K562 (cell line): Measurements from ENCODE around the gene PDCD1. TPM values are rescaled to one million over a fixed set of nuclear protein-coding genes. Genes with fewer than 3 reads are reported as not detected.

Experiments used
- ATAC-seq: fragments of 200-7000 bp; cut with Tn5 transposase; 3 replicates; pipeline ENCODE4 v1.9.1; 2020; ENCODE audit warnings: moderate library complexity
- BruUV-seq: library from RNA; stranded (reverse); fragments of 400-500 nt; replicated peaks from 2 replicates; lab custom pipeline; 2021; lab: Mats Ljungman, UMichigan
- CTCF ChIA-PET: fragments of 300-600 bp; formaldehyde crosslinking; extraction: SDS; loops from one replicate; lab custom pipeline; 2021; ENCODE audit warnings: low intra/inter-chr PET ratio; lab: Yijun Ruan, JAX
- POLR2A ChIA-PET: fragments of 300-600, 350-650 bp; sonication (Branson Sonifier 250); formaldehyde crosslinking; extraction: SDS; loops from one replicate; lab custom pipeline; 2021; ENCODE audit warnings: antibody characterized with exemption, inconsistent platforms; lab: Yijun Ruan, JAX
- DNase-seq, 4 experiments: peaks; one replicate each; pipeline versions ENCODE4 v3.0.0 to v3.0.0-alpha.2; 2011 to 2018; ENCODE audit warnings: low spot score in 3 of 4, mixed read lengths in 3 of 4; ENCODE audit errors: extremely low read depth in 1 of 4
- FAIRE-seq: peaks from 2 replicates; lab custom pipeline; 2011; peaks lifted over from hg19 to GRCh38; lab: Jason Lieb, UNC
- H2AFZ ChIP-seq: 2 replicates; pipeline ENCODE4 v1.6.0; 2011; ENCODE audit warnings: low read depth, low read length, control low read depth, inconsistent platforms
- H3K27ac ChIP-seq: fragments of 200-600 bp; 3 replicates; pipeline ENCODE4 v1.8.0; 2011; ENCODE audit warnings: low read depth, mild to moderate bottlenecking, control low read depth, inconsistent platforms, low read length, moderate library complexity, mixed read lengths; ENCODE audit errors: extremely low read depth
- H3K27me3 ChIP-seq, 2 experiments: fragments of 300-600 bp in 1 of 2; 2 replicates in 1 of 2; 3 replicates in 1 of 2; pipeline versions ENCODE4 v1.6.0 to v1.8.0; 2011; ENCODE audit warnings: inconsistent platforms in 2 of 2, low read length in 2 of 2, mild to moderate bottlenecking in 1 of 2, mixed read lengths in 1 of 2, moderate library complexity in 1 of 2; ENCODE audit not compliant: control insufficient read depth in 2 of 2, insufficient read depth in 2 of 2
- H3K36me3 ChIP-seq: fragments of 300-600 bp; 3 replicates; pipeline ENCODE4 v1.8.0; 2011; ENCODE audit warnings: mild to moderate bottlenecking, low read length, inconsistent platforms; ENCODE audit not compliant: control insufficient read depth, insufficient read depth
- H3K4me1 ChIP-seq, 2 experiments: fragments of 200-600 bp in 1 of 2; replicated peaks in 1 of 2; 2 replicates in 1 of 2; 3 replicates in 1 of 2; pipeline versions ENCODE4 v1.5.1 to v1.8.0; 2011; ENCODE audit warnings: inconsistent platforms in 2 of 2, low read length in 2 of 2, mild to moderate bottlenecking in 1 of 2, mixed read lengths in 1 of 2, moderate library complexity in 1 of 2; ENCODE audit not compliant: control insufficient read depth in 2 of 2, insufficient read depth in 2 of 2
- H3K4me2 ChIP-seq: 2 replicates; pipeline ENCODE4 v1.6.1; 2011; ENCODE audit warnings: low read length, control low read depth, inconsistent platforms, mixed read lengths; ENCODE audit not compliant: insufficient read depth
- H3K4me3 ChIP-seq: fragments of 200-600 bp; sonication (generic), shearing (Covaris generic); 2 replicates; pipeline ENCODE4 v1.5.1; 2016; ENCODE audit warnings: control low read depth, inconsistent platforms
- H3K79me2 ChIP-seq: fragments of 200-600 bp; 3 replicates; pipeline ENCODE4 v1.8.0; 2011; ENCODE audit warnings: low read length, inconsistent platforms; ENCODE audit not compliant: control insufficient read depth, insufficient read depth
- H3K9ac ChIP-seq, 2 experiments: 2 replicates each; pipeline versions ENCODE4 v1.6.0 to v1.6.1; 2011; ENCODE audit warnings: low read depth in 2 of 2, low read length in 2 of 2, control low read depth in 1 of 2, inconsistent platforms in 1 of 2, mild to moderate bottlenecking in 1 of 2, mixed read lengths in 1 of 2; ENCODE audit not compliant: insufficient read depth in 1 of 2
- H3K9me1 ChIP-seq: one replicate; pipeline ENCODE4 v1.6.0; 2011; ENCODE audit warnings: inconsistent platforms, mild to moderate bottlenecking, low read length, moderate library complexity; ENCODE audit not compliant: control insufficient read depth, insufficient read depth
- H3K9me3 ChIP-seq: replicated peaks from 2 replicates; pipeline ENCODE4 v1.5.1; 2011; ENCODE audit warnings: low read depth, low read length, inconsistent platforms; ENCODE audit not compliant: control insufficient read depth, insufficient read depth
- H4K20me1 ChIP-seq: replicated peaks from 2 replicates; pipeline ENCODE4 v1.6.1; 2011; ENCODE audit warnings: low read length, inconsistent platforms, mixed read lengths; ENCODE audit not compliant: control insufficient read depth, insufficient read depth
- FOXP1 ChIP-seq: sonication (generic); formaldehyde crosslinking; IDR thresholded peaks from 2 replicates; pipeline ENCODE4 v1.8.0; 2022; ENCODE audit warnings: mild to moderate bottlenecking, missing genetic modification reagents
- GATA2 ChIP-seq: sonication (generic); formaldehyde crosslinking; IDR thresholded peaks from 2 replicates; pipeline ENCODE4 v1.4.0; 2020; ENCODE audit warnings: mild to moderate bottlenecking, missing genetic modification reagents
- HNRNPL ChIP-seq: fragments of 200-400 bp; formaldehyde crosslinking; IDR thresholded peaks from 2 replicates; pipeline ENCODE4 v1.6.1; 2017; ENCODE audit warnings: low read depth, mild to moderate bottlenecking, low read length
- KAT8 ChIP-seq: fragments of 450-650 bp; IDR thresholded peaks from 2 replicates; pipeline ENCODE4 v1.6.1; 2016; ENCODE audit warnings: low read depth, mild to moderate bottlenecking
- NFIX ChIP-seq: fragments of 250-450 bp; sonication (Bioruptor Pico); IDR thresholded peaks from 2 replicates; pipeline ENCODE4 v1.4.0; 2020; ENCODE audit warnings: low read depth, mild to moderate bottlenecking, moderate library complexity
- NR3C1 ChIP-seq: sonication (generic); formaldehyde crosslinking; IDR thresholded peaks from 2 replicates; pipeline ENCODE4 v1.8.1; 2022; ENCODE audit warnings: missing genetic modification reagents
- PCBP2 ChIP-seq: fragments of 200-400 bp; formaldehyde crosslinking; IDR thresholded peaks from 2 replicates; pipeline ENCODE4 v1.6.1; 2018; ENCODE audit warnings: low read length, low read depth, mild to moderate bottlenecking, moderate library complexity; ENCODE audit not compliant: poor library complexity, severe bottlenecking
- RBFOX2 ChIP-seq: fragments of 200-400 bp; formaldehyde crosslinking; IDR thresholded peaks from 2 replicates; pipeline ENCODE4 v1.6.1; 2017; ENCODE audit warnings: low read depth, mild to moderate bottlenecking, low read length, moderate library complexity
- RCOR1 ChIP-seq, 2 experiments: IDR thresholded peaks; 2 replicates each; pipeline ENCODE4 v1.6.1; 2012; ENCODE audit warnings: low read depth in 2 of 2, low read length in 2 of 2, borderline replicate concordance in 1 of 2, improper control_type of control experiment in 1 of 2
- SP1 ChIP-seq: sonication (generic); formaldehyde crosslinking; IDR thresholded peaks from 2 replicates; pipeline ENCODE4 v1.8.1; 2022; ENCODE audit warnings: mild to moderate bottlenecking, missing genetic modification reagents
- TAF1 ChIP-seq: IDR thresholded peaks from 2 replicates; pipeline ENCODE4 v1.6.1; 2011; ENCODE audit warnings: mild to moderate bottlenecking, low read length, moderate library complexity; ENCODE audit not compliant: insufficient read depth, control insufficient read depth, severe bottlenecking; ENCODE audit errors: extremely low read depth
- TCF7L2 ChIP-seq: fragments of 150-350 bp; IDR thresholded peaks from 2 replicates; pipeline ENCODE4 v1.6.1; 2016; ENCODE audit warnings: low read depth, mild to moderate bottlenecking, low read length, moderate library complexity
- THRA ChIP-seq: fragments of 450-650 bp; IDR thresholded peaks from 2 replicates; pipeline ENCODE4 v1.6.1; 2017; ENCODE audit warnings: mild to moderate bottlenecking, moderate library complexity
- ZNF77 ChIP-seq: fragments of 250-450 bp; sonication (Bioruptor Pico); IDR thresholded peaks from 2 replicates; pipeline ENCODE4 v1.5.0; 2020
- ZSCAN29 ChIP-seq: fragments of 450-650 bp; IDR thresholded peaks from 2 replicates; pipeline ENCODE4 v1.6.1; 2017
- WGBS: fragments of 100-300 bp; shearing (Covaris generic); methylation state at CpG from one replicate; pipeline ENCODE4 v1.1.6; 2016; ENCODE audit warnings: low coverage, mixed read lengths; ENCODE audit not compliant: insufficient coverage; ENCODE audit errors: missing lambda C conversion rate; 5-methylcytosine and 5-hydroxymethylcytosine counted together
- in situ Hi-C: fragments of 300-500 bp; cut with MboI; formaldehyde crosslinking; loops from 4 replicates; pipeline ENCODE4 v1.15.0; 2018; ENCODE audit warnings: inconsistent platforms, mixed read lengths
- intact Hi-C: fragments of 100-400 bp; cut with micrococcal nuclease; formaldehyde crosslinking; loops from 2 replicates; pipeline ENCODE4 v1.14.2; 2022
- polyA plus RNA-seq, 8 experiments: library from polyadenylated mRNA; depleted of rRNA in 4 of 8; stranded (reverse) in 5 of 8; unstranded in 3 of 8; fragments of >200 nt; fragmentation: Nextera tagmentation in 2 of 8; fragmentation: Illumina TruSeq in 1 of 8; extraction: Ambion mirVana in 2 of 8; extraction: Trizol in 1 of 8; gene quantifications; 2 replicates each; pipeline versions ENCODE4 v1.2.1 to v1.2.3, GENCODE V29; 2011 to 2014; ENCODE audit warnings: inconsistent platforms in 1 of 8, missing spikeins in 1 of 8
- total RNA-seq, 7 experiments: library from RNA; depleted of rRNA in 6 of 7; stranded (reverse); fragments of >200 nt in 6 of 7; fragmentation: Illumina TruSeq in 2 of 7; extraction: Trizol in 2 of 7; gene quantifications; 2 replicates each; pipeline versions ENCODE4 v1.2.1 to v1.2.3, GENCODE V29; 2011 to 2021; ENCODE audit warnings: low replicate concordance in 1 of 7

Gene PDCD1
- total and polyA plus RNA-seq, 9 of the 15 experiments (the other 6 are each of a cell fraction or from before 2014, with no cell fraction given), result 0.15 to 2.5 (median 1.0) TPM; not detected in 2

- CTCF ChIA-PET, result no interaction called here
- H3K79me2 ChIP-seq, result no peaks in the 10 kb centered on the region
- H3K27me3 ChIP-seq, result no peaks in the 10 kb centered on the region
- peak overlapping the region in 1 of 2 experiments; percentile 6; a peak in 2 of 4 replicates for H3K9ac ChIP-seq
- no peak overlapping the region for H3K4me3 ChIP-seq
- 60% methylated on average over 10 of the region's 52 CpGs for WGBS
- no peaks in the 10 kb centered on the region for H3K9me1 ChIP-seq
- TF ChIP-seq ZSCAN29 (no peak), SP1 (CRISPR knock-in tag) (no peak), HNRNPL (peak; percentile 51; the same call in 1 of the 2 replicates)
- DNase-seq, result no peak
- no peak overlapping the region for H3K27ac ChIP-seq
- intact Hi-C loops (no loop called here), in situ Hi-C loops (no loop called here)
- POLR2A ChIA-PET, result no interaction called here
- no peaks in the 10 kb centered on the region for H3K9me3 ChIP-seq
- FAIRE-seq, result no peak
- H4K20me1 ChIP-seq, result no peaks in the 10 kb centered on the region
- H3K4me1 ChIP-seq, result peaks cover 0 to 71% of the 10 kb centered on the region in 2 experiments; a peak in 3 of 5 replicates
- H2AFZ ChIP-seq, result no peak overlapping the region
- ATAC-seq, result no peak; the same call in 2 of the 3 replicates
- no peaks in the 10 kb centered on the region for H3K36me3 ChIP-seq
- no peak overlapping the region for H3K4me2 ChIP-seq
- BruUV-seq, result no TSS peak
These were observed 43.8 kb downstream of the PDCD1 start for GRCh38 chr2:241814643-241815476.

GRCh38 chr2:241814393-241814642 is 44.4 kb downstream of the PDCD1 start:
- Histone ChIP-seq H2AFZ (no peak overlapping the region), H3K79me2 (no peaks in the 10 kb centered on the region), H3K27ac (no peak overlapping the region), H3K27me3 (no peaks in the 10 kb centered on the region), H3K9ac (no peak overlapping the region), H3K4me2 (no peak overlapping the region), H4K20me1 (no peaks in the 10 kb centered on the region), H3K4me3 (no peak overlapping the region), H3K4me1 (peaks cover 0 to 76% of the 10 kb centered on the region in 2 experiments; a peak in 3 of 5 replicates), H3K9me3 (no peaks in the 10 kb centered on the region), H3K9me1 (no peaks in the 10 kb centered on the region), H3K36me3 (no peaks in the 10 kb centered on the region)
- intact Hi-C loops (no loop called here), in situ Hi-C loops (no loop called here)
- FAIRE-seq (no peak), DNase-seq (no peak), ATAC-seq (no peak)
- POLR2A ChIA-PET, result no interaction called here
- CTCF ChIA-PET, result no interaction called here
- no TSS peak for BruUV-seq
- 76% methylated on average over 10 of the region's 17 CpGs for WGBS
- TF ChIP-seq PCBP2, result no peak
- TF ChIP-seq FOXP1 (CRISPR knock-in tag), result no peak
- TF ChIP-seq GATA2, result no peak
- no peak for TF ChIP-seq KAT8
- TF ChIP-seq NFIX (CRISPR knock-in tag), result no peak
- no peak for TF ChIP-seq NR3C1 (CRISPR knock-in tag)
- no peak for TF ChIP-seq TAF1
- no peak for TF ChIP-seq RCOR1 (IDR thresholded peaks at IDR 0.05; ENCODE audit: borderline replicate concordance in 1 of 2, low read depth in 2 of 2, low read length in 2 of 2)
- TF ChIP-seq THRA, result no peak
- no peak for TF ChIP-seq RBFOX2
- TF ChIP-seq ZNF77 (CRISPR knock-in tag), result no peak
- no peak for TF ChIP-seq TCF7L2
